Measurements from ENCODE around the gene LETM1.

DNA sequence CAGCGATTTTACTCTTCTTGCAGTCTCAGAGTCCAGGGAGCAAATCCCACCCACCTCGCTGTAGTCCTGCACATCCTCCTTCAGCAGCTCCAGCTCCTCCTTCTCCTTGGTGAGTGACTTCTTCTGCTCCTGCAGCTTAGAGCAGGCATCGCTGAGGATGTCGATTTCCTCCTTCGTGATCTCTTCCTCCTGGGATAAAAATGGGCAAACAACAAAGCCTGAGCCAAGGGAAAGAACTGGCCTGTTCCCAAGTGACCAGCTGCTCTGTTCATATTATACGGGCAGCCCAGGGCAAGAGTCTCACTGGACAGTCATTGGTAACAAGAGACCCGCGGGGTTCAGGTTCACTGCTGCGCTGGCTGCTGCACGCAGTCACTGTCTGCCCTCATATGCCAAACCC lies 36.7 kb downstream of the LETM1 start:
- TF ChIP-seq, protein P1, sequence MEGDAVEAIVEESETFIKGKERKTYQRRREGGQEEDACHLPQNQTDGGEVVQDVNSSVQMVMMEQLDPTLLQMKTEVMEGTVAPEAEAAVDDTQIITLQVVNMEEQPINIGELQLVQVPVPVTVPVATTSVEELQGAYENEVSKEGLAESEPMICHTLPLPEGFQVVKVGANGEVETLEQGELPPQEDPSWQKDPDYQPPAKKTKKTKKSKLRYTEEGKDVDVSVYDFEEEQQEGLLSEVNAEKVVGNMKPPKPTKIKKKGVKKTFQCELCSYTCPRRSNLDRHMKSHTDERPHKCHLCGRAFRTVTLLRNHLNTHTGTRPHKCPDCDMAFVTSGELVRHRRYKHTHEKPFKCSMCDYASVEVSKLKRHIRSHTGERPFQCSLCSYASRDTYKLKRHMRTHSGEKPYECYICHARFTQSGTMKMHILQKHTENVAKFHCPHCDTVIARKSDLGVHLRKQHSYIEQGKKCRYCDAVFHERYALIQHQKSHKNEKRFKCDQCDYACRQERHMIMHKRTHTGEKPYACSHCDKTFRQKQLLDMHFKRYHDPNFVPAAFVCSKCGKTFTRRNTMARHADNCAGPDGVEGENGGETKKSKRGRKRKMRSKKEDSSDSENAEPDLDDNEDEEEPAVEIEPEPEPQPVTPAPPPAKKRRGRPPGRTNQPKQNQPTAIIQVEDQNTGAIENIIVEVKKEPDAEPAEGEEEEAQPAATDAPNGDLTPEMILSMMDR (IDR thresholded peaks at IDR 0.05; ENCODE audit: low read depth, low read length, missing input control), result no peak
- TF ChIP-seq RAD21 (IDR thresholded peaks at IDR 0.05), result no peak

All from liver (tissue), 3 donors.